ENCODE data around the gene KREMEN2. TPM values are rescaled to one million over a fixed set of nuclear protein-coding genes. Genes with fewer than 3 reads are reported as not detected.
A peak's percentile ranks its signal among the peaks of the same experiment; 100 is the strongest.

Gene KREMEN2
- total and polyA plus RNA-seq, 2 of the 13 experiments (the other 11 are each of a cell fraction or from before 2014, with no cell fraction given) = 0.48 to 1.2 TPM

DNA sequence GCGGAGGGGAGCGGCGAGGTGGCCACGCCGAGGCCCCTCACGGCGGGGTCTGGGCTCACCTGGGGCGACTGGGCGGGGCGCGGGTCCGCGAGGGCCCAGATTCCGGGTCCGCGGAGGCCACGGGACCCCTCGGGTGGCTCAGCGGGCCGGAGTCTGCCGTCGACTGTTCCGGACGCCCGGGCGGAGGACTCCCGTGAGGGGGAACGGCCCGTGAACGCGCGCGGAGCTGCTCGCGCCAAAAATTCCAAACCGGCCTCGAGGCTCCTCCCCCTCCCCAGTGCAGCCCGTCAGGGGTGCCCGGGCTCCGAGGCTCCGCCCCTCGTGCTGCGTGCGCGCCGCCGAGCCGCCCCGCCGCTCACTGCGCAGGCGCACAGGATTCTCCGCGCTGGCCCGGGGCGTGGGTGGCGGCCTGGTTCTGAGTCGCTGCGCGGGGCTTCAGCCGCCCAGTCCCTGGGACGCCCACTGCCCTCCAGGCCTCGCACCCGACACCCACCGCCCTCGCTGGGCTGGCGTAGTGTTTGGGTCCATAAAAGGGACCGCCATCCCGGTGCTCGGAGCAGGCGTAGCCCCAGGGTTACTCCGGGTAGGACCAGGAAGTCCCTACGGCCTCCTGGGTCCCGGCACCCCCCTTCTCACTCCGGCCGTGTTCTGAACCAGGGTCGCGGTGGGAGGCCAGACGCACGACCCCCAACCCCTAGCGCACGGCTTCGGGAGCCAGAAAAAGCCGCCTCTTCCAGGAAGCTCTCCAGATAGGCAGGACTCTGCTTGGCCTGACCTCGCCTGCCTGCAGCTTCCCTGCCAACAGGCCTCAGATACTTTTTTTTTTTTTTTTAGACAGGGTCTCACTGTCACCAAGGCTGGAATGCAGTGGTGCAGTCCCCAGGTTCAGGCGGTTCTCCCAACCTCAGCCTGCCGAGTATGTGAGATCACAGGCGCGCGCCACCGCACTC is 16.4 kb downstream of the KREMEN2 start, which contains the start of gene PKMYT1 (continued):
- TF ChIP-seq MXD4 (CRISPR knock-in tag; IDR thresholded peaks at IDR 0.05) = peak; percentile 69
- no peak for TF ChIP-seq ZBTB46 (CRISPR knock-in tag; IDR thresholded peaks at IDR 0.05; ENCODE audit: borderline replicate concordance)
- TF ChIP-seq TEAD2 (CRISPR knock-in tag; IDR thresholded peaks at IDR 0.05) = no peak
- TF ChIP-seq, protein P1, sequence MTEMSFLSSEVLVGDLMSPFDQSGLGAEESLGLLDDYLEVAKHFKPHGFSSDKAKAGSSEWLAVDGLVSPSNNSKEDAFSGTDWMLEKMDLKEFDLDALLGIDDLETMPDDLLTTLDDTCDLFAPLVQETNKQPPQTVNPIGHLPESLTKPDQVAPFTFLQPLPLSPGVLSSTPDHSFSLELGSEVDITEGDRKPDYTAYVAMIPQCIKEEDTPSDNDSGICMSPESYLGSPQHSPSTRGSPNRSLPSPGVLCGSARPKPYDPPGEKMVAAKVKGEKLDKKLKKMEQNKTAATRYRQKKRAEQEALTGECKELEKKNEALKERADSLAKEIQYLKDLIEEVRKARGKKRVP (CRISPR knock-in tag; IDR thresholded peaks at IDR 0.05) = no peak
- no peak for TF ChIP-seq HNF4G (IDR thresholded peaks at IDR 0.05; ENCODE audit: borderline replicate concordance, low read depth, low read length)
- 0 out of 2 replicates have a peak, but pooled peaks have one; percentile 10 for TF ChIP-seq HNF4G (CRISPR knock-in tag; IDR thresholded peaks at IDR 0.05; ENCODE audit: borderline replicate concordance, low read depth)
- peak; percentile 95 for TF ChIP-seq AGO2 (optimal IDR thresholded peaks at IDR 0.05; ENCODE audit: low read depth, low read length)
- TF ChIP-seq AHR (CRISPR knock-in tag; IDR thresholded peaks at IDR 0.05) = no peak
- TF ChIP-seq, protein P2, sequence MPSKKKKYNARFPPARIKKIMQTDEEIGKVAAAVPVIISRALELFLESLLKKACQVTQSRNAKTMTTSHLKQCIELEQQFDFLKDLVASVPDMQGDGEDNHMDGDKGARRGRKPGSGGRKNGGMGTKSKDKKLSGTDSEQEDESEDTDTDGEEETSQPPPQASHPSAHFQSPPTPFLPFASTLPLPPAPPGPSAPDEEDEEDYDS (CRISPR knock-in tag; IDR thresholded peaks at IDR 0.05) = peak; percentile 63
- TF ChIP-seq ATF3 (CRISPR knock-in tag; IDR thresholded peaks at IDR 0.05) = peak; percentile 7; the same call in 1 of the 2 replicates
- no peak for TF ChIP-seq ZNF503 (CRISPR knock-in tag; IDR thresholded peaks at IDR 0.05)
- TF ChIP-seq ARHGAP35 (CRISPR knock-in tag; IDR thresholded peaks at IDR 0.05; ENCODE audit: borderline replicate concordance) = 0 out of 2 replicates have a peak, but pooled peaks have one; percentile 26
- peak; percentile 77 for TF ChIP-seq ZFP36 (IDR thresholded peaks at IDR 0.05; ENCODE audit: borderline replicate concordance, low read depth, low read length, partially characterized antibody)
- TF ChIP-seq, protein P3, sequence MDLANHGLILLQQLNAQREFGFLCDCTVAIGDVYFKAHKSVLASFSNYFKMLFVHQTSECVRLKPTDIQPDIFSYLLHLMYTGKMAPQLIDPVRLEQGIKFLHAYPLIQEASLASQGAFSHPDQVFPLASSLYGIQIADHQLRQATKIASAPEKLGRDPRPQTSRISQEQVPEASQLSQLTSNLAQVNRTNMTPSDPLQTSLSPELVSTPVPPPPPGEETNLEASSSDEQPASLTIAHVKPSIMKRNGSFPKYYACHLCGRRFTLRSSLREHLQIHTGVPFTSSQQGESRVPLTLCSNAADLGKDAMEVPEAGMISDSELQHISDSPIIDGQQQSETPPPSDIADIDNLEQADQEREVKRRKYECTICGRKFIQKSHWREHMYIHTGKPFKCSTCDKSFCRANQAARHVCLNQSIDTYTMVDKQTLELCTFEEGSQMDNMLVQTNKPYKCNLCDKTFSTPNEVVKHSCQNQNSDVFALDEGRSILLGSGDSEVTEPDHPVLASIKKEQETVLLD (CRISPR knock-in tag; IDR thresholded peaks at IDR 0.05; ENCODE audit: low read depth) = no peak
- TF ChIP-seq HDAC6 (IDR thresholded peaks at IDR 0.05; ENCODE audit: low read depth, low read length) = no peak
- peak; percentile 27 for TF ChIP-seq SRSF4 (IDR thresholded peaks at IDR 0.05; ENCODE audit: low read depth, low read length, poor library complexity, severe bottlenecking)
- TF ChIP-seq SP140L (CRISPR knock-in tag; IDR thresholded peaks at IDR 0.05; ENCODE audit: borderline replicate concordance) = no peak
- no peak for TF ChIP-seq CREB1 (IDR thresholded peaks at IDR 0.05)
- TF ChIP-seq CREB1 (CRISPR knock-in tag; IDR thresholded peaks at IDR 0.05) = no peak
- TF ChIP-seq, protein P4, sequence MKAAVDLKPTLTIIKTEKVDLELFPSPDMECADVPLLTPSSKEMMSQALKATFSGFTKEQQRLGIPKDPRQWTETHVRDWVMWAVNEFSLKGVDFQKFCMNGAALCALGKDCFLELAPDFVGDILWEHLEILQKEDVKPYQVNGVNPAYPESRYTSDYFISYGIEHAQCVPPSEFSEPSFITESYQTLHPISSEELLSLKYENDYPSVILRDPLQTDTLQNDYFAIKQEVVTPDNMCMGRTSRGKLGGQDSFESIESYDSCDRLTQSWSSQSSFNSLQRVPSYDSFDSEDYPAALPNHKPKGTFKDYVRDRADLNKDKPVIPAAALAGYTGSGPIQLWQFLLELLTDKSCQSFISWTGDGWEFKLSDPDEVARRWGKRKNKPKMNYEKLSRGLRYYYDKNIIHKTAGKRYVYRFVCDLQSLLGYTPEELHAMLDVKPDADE (CRISPR knock-in tag; IDR thresholded peaks at IDR 0.05) = 0 out of 2 replicates have a peak, but pooled peaks have one; percentile 75

Measured in HepG2 (cell line).